SH-SY5Y (cell line): ENCODE data around the gene ADARB1.

Experiments used
- GATA2 ChIP-seq: IDR thresholded peaks from 2 replicates; pipeline ENCODE4 v1.6.1; 2011; ENCODE audit warnings: mild to moderate bottlenecking, low read depth, low read length
- GATA3 ChIP-seq: IDR thresholded peaks from 2 replicates; pipeline ENCODE4 v1.6.1; 2011; ENCODE audit warnings: low read depth, mild to moderate bottlenecking, low read length, moderate library complexity

DNA sequence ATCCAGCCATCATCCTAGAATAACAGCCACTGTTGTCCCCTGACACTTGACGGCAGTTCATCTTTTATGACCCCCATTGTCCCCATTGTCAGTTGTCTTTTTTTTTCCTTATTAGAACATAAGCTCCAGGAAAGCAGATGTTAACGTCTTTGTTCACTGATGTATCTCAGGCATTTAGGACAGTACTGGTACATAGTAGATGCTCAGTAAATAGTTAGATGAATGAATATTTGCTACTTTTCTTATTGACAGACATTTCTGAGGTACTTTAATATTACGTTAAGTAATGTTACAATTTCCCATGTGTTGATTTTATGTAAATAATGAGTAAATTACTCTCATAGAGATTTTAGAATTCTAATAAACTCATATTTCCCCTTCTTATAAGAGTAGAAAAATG is 69.5 kb downstream of the ADARB1 start:
- TF ChIP-seq GATA3 (no peak), GATA2 (no peak)
